AG04449 (cell line): ENCODE results near the gene SETSIP.

Source experiments
- CTCF ChIA-PET: fragments of 350-600 bp; formaldehyde crosslinking; extraction: SDS; loops from one replicate; lab custom pipeline; 2021; ENCODE audit warnings: antibody characterized with exemption; lab: Yijun Ruan, JAX
- POLR2A ChIA-PET: fragments of 400-600, 350-600 bp; formaldehyde crosslinking; extraction: SDS; loops from one replicate; lab custom pipeline; 2020; ENCODE audit warnings: antibody characterized with exemption, inconsistent platforms; lab: Yijun Ruan, JAX
- DNase-seq: peaks from one replicate; pipeline ENCODE4 v3.0.0-alpha.2; 2010; ENCODE audit warnings: low read depth, low spot score
- H3K4me3 ChIP-seq: 2 replicates; pipeline ENCODE4 v1.5.1; 2011; ENCODE audit warnings: low read depth, mild to moderate bottlenecking, control low read depth, low read length
- TF ChIP-seq, protein P1 (sequence below): IDR thresholded peaks from one replicate; pipeline ENCODE4 v1.5.1; 2011; ENCODE audit warnings: mild to moderate bottlenecking, moderate library complexity, low read length, control low read depth, inconsistent platforms; ENCODE audit not compliant: insufficient read depth; ENCODE audit errors: missing control alignments

SETSIP gene

DNA sequence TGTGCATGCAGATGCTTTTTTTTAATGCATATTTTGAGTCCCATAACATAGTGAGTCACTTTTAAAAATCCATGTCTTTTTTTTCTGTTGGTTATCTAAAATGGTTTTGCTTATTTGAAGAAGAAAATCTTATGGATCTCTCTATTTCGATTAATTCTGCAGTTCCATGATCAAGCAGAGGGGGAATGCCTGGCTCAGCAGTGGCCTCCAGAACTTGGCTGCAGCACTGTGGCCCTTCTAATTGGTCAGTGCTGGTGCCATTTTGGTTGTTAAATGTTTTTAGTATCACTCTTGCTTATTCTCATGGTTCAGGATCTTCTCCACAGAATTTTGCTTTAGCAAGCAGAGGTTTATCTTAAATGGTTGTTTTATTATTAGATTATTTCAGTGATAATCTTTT is 34.2 kb downstream of the SETSIP start:
- POLR2A ChIA-PET: no interaction called here
- CTCF ChIA-PET: no interaction called here

DNA sequence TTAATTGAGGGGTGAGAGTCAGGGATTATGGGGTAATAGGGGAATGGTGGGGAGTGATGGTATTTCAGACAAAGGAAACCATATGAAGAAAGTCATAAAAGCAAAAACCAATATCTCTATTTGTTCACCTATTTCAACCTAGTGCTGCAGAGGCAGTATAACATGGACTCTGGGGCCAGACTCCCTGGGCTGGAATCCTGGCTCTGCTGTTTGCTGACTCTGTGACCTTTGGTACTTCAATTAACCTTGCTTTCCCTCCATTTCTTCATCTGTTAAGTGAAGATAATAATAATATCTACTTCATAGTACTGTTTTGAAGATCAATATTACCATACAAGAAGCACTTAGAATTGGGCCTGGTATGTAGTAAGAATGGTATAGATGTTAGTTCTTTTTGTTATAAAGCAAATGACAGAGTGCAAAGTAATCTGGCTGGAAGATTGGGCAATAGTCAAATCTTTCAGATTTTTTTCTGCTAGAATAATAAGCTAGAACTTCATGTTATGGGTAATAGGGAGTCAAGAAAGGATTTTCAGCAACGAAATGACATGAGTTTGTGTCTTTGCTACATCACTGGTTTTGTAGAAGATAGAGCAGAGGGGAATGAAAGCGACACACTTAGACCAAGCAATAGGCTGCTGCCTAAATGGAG is 36.4 kb downstream of the SETSIP start:
- POLR2A ChIA-PET: no interaction called here
- CTCF ChIA-PET: no interaction called here
- no peak overlapping the region for H3K4me3 ChIP-seq
- TF ChIP-seq, protein P1, sequence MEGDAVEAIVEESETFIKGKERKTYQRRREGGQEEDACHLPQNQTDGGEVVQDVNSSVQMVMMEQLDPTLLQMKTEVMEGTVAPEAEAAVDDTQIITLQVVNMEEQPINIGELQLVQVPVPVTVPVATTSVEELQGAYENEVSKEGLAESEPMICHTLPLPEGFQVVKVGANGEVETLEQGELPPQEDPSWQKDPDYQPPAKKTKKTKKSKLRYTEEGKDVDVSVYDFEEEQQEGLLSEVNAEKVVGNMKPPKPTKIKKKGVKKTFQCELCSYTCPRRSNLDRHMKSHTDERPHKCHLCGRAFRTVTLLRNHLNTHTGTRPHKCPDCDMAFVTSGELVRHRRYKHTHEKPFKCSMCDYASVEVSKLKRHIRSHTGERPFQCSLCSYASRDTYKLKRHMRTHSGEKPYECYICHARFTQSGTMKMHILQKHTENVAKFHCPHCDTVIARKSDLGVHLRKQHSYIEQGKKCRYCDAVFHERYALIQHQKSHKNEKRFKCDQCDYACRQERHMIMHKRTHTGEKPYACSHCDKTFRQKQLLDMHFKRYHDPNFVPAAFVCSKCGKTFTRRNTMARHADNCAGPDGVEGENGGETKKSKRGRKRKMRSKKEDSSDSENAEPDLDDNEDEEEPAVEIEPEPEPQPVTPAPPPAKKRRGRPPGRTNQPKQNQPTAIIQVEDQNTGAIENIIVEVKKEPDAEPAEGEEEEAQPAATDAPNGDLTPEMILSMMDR: no peak
- no peak for DNase-seq

More for the DNA sequence above, 34.2 kb downstream of the SETSIP start:
- TF ChIP-seq, protein P1: no peak
- no peak for DNase-seq
- H3K4me3 ChIP-seq: no peak overlapping the region

DNA sequence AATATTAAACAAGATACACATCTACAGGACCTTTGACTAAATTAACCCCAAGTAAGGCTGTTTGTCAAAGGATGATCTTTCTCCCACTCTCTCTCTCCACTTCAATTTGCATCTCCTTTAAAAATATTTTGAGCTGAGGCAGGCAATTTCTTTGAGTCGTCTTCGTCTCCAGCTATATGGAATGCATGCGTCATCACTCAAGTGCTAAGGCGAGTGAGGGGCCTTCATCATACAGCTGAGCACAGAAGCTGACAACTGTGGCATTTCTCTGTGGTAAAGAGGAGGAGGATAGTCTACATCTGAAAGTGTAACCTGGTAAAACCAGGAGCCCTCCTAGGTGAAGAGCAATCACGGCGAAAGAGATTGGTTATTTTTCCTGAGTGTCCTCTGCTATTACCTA is 37.8 kb downstream of the SETSIP start:
- POLR2A ChIA-PET: no interaction called here
- H3K4me3 ChIP-seq: no peak overlapping the region
- TF ChIP-seq, protein P1: no peak
- no peak for DNase-seq
- CTCF ChIA-PET: no interaction called here

DNA sequence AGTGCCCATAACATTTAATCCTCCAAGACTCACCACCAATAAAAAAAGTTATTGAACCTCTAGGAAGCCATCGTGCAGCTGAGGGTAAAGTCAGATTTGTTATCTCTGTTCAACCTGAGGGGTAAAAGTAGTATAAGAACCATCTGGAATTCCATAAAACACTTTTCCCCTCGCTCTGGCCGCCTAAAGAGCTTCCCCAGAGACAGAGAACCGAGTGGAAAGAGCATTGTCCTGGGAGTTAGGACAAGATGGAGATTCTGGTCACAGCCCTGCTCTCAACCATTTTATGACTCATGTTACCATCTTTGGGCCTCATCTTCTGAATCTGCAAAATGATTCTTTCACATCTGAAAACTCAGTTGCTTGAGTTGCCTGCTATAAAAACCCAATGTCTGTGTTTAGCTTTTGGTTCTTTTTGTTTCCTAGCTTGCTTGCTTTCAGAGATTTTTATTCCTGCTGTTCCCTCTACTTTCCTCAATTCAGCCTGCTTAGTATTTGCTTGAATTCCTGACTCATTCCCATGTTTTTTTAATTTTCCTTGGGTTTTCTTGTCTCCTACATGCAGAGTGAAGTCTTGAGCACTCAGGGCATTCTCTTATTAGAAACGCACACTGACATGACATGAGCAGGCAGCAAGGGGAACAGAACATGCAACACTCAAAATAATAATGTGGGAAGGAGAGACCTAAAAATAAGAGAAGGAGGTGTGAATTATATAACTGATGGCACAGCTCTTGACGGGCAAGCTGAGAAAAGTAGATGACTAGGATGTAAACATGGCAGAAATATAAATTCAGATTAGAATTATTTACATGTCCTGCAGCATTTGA is 43.7 kb downstream of the SETSIP start:
- no peak overlapping the region for H3K4me3 ChIP-seq
- ChIA-PET POLR2A (no interaction called here), CTCF (interaction anchor here (1.0 to 2.0 kb wide), 2 partner anchors 11 to 35 kb away, joined by 4 to 6 read pairs; no protein-coding TSS in a partner anchor)
- TF ChIP-seq, protein P1: no peak
- DNase-seq: no peak

- TF ChIP-seq, protein P1: no peak
- CTCF ChIA-PET: interaction anchor here (1.0 to 2.0 kb wide), 2 partner anchors 10 to 34 kb away, joined by 4 to 6 read pairs; no protein-coding TSS in a partner anchor
- H3K4me3 ChIP-seq: no peak overlapping the region
- no peak for DNase-seq
- POLR2A ChIA-PET: no interaction called here
These were observed 44.5 kb downstream of the SETSIP start for GRCh38 chr1:92030656-92031107.
